DMS53 treated with DMSO at 0.1 percent for 48 hours (cell line): ENCODE results near the gene PLIN5.
"Not testable (repeated sequence)": the region's sequence is repeated elsewhere in the genome, so short reads cannot be mapped to it uniquely, and the experiment has no call there.

ENCODE experiments used
- DNase-seq: peaks from one replicate; lab custom pipeline; 2025; ENCODE audit not compliant: unreplicated experiment; lab: John Stamatoyannopoulos, UW

Gene PLIN5

DNA sequence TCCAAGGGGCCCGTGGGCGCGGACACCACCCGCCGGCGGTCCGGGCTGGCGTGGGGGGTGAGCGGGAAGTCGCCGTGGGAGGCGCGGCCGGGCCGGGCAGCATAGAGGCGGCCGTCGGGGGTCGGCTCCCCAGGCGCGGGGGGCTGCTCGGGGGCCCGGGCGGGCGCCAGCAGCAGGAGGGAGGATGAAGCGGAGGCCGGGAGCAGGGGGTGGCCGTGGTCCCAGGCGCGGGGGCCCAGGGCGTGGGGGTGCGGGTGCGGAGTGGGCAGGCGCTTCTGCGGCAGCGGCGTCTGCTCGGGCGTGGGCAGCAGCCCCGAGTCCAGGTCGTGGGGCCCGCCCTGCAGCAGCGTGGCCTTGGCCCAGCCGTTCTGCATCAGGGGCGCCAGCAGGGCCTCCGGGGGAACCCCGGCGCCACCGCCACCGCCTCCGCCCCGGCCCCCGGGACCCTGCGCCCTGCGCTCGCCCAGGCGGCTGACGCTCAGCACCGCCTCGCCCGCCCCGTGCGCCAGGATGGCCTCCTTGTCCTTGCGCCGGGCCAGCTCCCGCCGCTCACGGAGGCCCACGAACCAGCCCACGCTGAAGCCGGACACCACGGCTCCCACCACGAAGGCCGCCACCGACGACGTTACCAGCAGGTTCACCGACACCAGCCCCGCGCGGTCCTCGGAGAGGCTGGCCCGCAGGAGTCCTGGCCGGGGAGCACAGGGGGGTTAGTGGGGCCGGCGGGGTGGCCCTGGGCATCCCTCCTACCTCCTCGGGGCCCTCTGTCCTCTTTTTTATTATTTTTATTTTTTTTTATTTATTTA lies 9.0 kb upstream of the PLIN5 start:
- no peak for DNase-seq

GRCh38 chr19:4542896-4543841 lies 8.1 kb upstream of the PLIN5 start:
- no peak for DNase-seq

GRCh38 chr19:4541806-4542145 lies 6.8 kb upstream of the PLIN5 start:
- DNase-seq = not testable (repeated sequence)

- DNase-seq = no peak
Observed at GRCh38 chr19:4541114-4541805, 6.2 kb upstream of the PLIN5 start.

DNA sequence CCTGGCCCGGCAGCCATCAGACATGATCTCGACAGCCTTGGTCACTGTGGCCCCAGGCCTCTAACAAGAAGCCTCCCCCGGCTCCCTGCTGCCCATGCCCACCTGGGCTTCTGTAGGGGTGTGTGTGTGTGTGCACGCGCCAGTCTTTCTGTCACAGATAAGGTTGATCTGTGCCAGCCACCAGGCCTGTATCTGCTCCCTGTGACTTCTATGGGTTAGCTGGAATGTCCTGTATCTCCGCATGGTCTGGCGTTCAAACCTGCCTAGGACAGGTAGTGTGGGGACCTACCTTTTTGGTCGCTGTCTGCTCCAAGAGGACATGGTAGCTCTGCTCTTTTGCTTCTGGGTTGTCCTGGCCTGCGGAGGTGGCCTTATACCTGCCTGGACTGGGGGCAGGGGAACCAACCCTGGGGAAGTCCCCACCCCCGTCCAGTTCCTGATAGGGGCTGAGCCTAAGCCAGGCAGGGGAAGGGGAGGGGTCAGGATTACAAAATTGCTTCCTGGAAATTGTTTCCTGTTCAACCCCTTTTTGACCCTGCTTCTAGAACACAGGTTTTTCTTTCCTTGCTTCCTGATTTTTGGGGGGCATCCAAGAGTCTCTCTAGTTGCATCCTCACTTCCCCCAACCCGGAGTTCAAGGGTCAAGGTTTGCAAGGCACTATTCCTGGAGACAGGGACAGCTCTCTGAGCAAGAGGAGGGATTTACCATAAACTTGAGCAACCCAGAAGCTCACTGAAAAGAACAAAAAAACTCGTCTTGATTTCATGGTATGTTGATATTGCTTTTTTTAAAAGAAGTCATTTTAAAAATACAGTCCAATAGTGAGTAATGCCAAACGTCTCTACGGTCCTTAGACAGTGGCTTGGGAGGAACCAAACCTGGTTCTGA lies 4.9 kb upstream of the PLIN5 start, which contains the start of gene LRG1:
Gene LRG1, minus strand, starts transcription at position 344 of the 889 bp plus-strand sequence. Its CDS starts 23 bp downstream, at position 321.
- no peak for DNase-seq

GRCh38 chr19:4539169-4539692 lies 4.2 kb upstream of the PLIN5 start:
- DNase-seq = no peak

GRCh38 chr19:4538601-4538954 lies 3.6 kb upstream of the PLIN5 start:
- no peak for DNase-seq

GRCh38 chr19:4537953-4538600 lies 3.1 kb upstream of the PLIN5 start:
- no peak for DNase-seq

- no peak for DNase-seq
Observed at GRCh38 chr19:4536798-4537197, 1.8 kb upstream of the PLIN5 start.

- DNase-seq = no peak
Observed at GRCh38 chr19:4533835-4534424, 1.1 kb downstream of the PLIN5 start.

DNA sequence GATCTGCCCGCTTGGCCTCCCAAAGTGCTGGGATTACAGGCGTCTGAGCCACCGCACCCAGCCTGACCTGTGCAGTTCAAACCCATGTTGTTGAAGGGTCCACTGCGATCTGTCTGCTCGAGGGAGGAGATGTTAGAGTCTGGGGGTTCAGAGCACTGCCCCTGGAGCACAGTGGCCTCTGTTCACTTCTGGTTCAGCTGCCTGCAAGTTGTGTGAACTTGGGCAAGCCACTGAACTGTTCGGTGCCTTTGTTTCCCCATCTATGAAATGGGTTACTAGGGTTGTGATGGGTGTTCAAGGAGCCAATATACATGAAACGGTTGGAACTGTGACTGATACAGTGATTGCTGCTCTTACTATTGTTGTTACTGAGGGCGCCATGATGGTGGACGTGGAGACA lies 1.7 kb downstream of the PLIN5 start:
- DNase-seq = no peak

- DNase-seq = peak; percentile 4
Observed at GRCh38 chr19:4531562-4532165, 3.4 kb downstream of the PLIN5 start.

DNA sequence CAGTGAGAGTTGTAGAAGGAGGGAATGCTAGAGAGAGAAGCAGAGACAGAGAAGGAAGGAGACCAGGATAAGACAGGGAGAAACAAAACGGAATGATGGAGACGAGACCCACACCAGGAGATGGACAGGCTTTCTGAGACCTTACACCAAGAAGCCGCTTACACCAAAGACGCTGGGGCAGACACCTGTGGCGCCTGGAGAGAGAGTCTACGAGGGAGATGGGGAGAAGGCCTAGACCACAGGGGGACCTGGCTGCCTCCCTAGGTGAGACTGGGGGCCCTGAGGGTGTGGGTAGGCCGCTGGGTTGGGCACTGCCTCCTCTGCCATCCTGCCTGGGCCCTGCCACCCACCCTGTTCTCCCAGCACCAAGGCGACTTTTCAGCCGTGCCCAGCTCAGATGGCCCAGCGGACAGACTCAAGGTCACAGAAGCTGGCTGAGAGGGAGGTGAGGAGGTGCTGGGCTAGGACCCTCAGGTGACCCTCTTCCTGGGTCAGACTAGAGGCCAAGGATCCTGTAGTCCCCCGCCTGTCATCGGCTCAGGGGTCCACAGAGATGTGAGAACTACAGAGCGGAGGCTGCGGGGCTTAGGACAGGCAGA lies 5.0 kb downstream of the PLIN5 start:
- DNase-seq = no peak

DNA sequence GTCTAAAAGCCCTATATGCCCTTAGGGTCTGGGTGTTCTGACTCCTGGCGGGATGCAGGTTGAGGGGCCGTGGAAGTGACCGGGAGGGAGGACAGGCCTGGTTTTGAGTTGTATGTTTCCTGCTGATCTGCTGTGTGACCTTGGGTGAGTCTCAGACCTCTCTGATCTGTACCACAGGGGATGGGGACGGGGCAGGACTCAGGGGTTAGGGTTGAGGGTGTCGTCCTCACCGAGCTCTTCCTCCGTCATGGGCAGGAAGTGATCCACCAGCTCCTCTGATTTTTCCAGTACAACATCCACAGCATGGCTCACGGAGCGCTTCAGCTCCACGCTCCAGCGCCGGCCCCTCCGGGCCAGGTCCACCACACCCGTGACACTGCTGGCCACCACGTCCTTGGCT lies 6.2 kb downstream of the PLIN5 start:
- DNase-seq = no peak

GRCh38 chr19:4527377-4527776 lies 7.6 kb downstream of the PLIN5 start:
- not testable (repeated sequence) for DNase-seq

GRCh38 chr19:4525563-4526002 lies 9.4 kb downstream of the PLIN5 start:
- DNase-seq = no peak

- DNase-seq = no peak
Observed at GRCh38 chr19:4524808-4525562, 10.0 kb downstream of the PLIN5 start.
